Measurements from ENCODE around the gene LTBP2.

The LTBP2 gene

GRCh38 chr14:74610866-74611649 is 979 bp downstream of the LTBP2 start:
- DNase-seq: no peak

DNA sequence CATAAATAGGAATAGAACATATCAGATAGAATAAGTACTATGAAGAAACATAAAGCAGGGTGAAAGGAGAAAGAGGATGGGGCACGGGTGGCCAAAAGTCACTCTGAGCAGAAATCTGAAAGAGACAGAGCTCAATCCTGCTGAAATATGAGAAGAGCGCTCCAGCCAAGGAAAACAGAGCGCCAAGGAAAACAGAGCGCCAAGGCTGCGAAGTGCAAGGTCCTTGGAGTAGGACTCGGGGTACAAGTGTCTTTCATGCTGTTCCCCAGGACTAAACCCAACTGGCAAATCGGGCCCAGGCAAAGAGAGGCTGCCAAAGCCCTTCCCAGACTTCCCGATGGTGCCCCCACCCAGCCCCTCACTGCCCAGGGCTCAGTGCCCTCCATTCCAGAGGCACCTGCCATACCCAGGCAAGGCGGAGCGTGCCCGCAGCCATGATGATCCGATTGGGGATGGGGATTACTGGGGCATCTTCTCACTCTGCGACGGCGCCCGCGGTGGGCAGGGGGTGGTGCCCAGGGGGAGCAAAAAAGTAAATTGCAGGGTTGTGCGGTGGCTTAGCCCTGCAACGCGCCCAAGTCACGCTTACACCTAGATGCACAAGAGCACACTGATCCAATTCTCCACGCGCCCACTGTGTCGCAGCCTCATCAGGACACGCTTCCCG is 1.7 kb downstream of the LTBP2 start:
- DNase-seq: no peak

- peak in 1 of 3 experiments; percentile 35 for DNase-seq
Measured at GRCh38 chr14:74609721-74610120, 2.3 kb downstream of the LTBP2 start.

- DNase-seq: peak; percentile 93 to 98 (median 95)
Measured at GRCh38 chr14:74608959-74609611, 3.0 kb downstream of the LTBP2 start.

DNA sequence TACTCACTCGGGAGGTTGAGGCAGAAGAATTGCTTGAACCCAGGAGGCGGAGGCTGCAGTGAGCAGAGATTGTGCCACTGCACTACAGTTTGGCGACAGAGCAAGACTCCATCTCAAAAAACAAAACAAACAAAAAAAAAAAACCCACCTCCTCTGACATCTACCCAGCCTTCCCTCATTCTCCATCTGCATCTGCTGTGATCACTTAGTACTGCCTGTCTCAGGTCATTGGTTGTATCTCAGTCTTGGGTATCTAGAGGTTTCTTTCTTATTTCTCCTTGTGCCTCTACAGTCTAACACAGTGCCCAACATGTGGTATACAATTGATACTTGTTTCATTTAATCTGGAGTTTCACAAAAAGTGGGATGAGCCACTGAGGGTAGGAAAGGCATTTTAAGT is 5.3 kb downstream of the LTBP2 start:
- no peak for DNase-seq

DNA sequence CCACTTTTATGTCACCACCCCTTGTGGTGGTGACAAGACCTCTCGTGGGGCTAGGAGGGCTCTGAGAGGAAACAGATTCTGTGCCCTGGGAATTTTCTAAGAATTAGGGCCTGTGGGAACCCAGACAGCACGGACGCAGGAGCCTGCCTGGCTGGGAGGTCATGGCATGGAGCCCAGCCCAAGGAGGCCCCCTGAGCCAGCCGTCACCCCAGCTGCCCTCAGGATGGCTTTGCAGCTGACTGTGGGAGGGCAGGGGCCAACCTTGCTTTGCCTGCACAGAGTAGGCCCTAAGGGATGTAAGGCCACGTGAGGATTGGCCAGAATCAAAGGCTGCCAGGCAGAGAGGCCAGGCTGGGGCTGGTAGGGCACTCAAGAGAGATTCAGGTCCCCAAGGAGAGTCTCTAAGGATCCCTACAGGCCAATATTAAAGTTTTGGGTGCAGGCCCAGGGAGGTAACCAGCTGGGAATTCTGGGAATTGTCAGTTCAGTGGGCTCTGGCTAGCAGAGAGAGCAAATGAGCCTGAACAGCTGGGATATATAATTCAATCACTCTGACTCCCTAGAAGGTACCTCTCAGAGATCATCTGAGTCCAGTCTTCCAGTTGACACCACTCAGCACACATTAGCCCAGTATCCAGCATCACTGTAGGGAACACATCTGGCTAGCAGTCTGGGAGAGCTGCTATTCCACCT is 6.4 kb downstream of the LTBP2 start:
- no peak for DNase-seq

- no peak for DNase-seq
Measured at GRCh38 chr14:74604911-74605310, 7.1 kb downstream of the LTBP2 start.

DNA sequence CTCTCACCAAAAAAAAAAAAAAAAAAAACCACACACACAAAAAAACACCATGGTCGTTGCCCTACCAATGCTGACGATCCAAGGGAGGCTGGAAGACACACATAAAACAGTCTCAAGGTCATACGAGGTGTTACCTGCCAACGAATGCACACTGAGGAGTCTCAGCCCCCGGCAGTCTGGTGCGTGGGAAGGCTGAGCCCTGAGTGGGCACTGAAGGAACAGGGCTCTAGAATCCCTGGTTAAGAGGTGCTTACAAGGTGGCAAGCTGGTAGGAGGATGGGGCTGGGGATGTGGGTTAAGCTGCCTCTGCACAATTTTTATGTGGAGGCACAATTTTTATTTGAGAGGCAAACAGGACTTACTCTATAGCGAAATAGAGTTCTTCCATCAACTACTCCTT is 7.9 kb downstream of the LTBP2 start:
- no peak for DNase-seq

- DNase-seq: no peak
Measured at GRCh38 chr14:74601982-74602381, 10.1 kb downstream of the LTBP2 start.

DNA sequence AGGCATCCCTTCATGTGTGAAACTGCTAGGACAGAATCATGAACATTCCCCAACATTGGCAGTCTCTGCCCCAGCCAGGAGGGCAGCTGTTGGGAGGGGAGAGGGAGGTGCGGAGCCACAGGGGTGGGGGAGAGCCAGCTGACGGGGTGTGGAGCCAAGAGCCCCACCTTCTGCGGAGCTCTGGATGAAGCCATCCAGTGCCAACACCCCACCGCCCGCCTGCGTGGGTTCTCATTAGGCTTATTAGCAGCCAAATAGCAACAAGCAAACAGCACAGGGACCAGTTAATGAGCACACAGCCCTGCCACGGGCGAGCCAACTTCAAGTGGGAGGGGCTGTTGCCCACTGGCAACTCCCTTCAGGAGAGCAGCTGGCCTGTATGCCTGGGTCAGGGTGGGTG is 12.1 kb downstream of the LTBP2 start:
- no peak for DNase-seq

- DNase-seq: no peak
Measured at GRCh38 chr14:74599321-74599761, 12.7 kb downstream of the LTBP2 start.

GRCh38 chr14:74596741-74597450 is 15.1 kb downstream of the LTBP2 start:
- no peak for DNase-seq

- DNase-seq: no peak
Measured at GRCh38 chr14:74595006-74595735, 16.9 kb downstream of the LTBP2 start.

- no peak for DNase-seq
Measured at GRCh38 chr14:74594606-74595005, 17.4 kb downstream of the LTBP2 start.

DNA sequence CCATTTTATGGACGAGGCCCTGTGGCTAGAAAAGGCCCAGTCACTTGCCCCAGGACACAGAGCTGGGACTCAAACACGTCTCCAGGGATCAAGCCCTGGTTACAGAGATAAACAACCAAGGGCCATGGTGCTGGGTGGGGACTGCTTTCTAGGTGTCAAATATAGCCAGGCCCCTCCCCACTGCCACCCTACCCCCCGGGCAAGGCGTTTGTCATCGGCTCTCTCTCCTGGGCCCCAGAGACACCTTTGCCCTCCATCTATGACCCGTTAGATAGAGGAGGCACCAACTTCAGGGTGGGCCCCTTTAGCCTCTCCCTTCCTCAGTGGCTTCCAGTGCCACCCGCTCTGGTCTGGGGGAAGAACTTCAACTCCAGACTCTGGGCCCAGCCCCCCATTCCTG is 18.0 kb downstream of the LTBP2 start:
- no peak for DNase-seq

- no peak for DNase-seq
Measured at GRCh38 chr14:74593241-74593953, 18.6 kb downstream of the LTBP2 start.

- DNase-seq: no peak
Measured at GRCh38 chr14:74592476-74593201, 19.4 kb downstream of the LTBP2 start.

- DNase-seq: no peak
Measured at GRCh38 chr14:74591899-74592298, 20.1 kb downstream of the LTBP2 start.

- no peak for DNase-seq
Measured at GRCh38 chr14:74591394-74591793, 20.6 kb downstream of the LTBP2 start.

DNA sequence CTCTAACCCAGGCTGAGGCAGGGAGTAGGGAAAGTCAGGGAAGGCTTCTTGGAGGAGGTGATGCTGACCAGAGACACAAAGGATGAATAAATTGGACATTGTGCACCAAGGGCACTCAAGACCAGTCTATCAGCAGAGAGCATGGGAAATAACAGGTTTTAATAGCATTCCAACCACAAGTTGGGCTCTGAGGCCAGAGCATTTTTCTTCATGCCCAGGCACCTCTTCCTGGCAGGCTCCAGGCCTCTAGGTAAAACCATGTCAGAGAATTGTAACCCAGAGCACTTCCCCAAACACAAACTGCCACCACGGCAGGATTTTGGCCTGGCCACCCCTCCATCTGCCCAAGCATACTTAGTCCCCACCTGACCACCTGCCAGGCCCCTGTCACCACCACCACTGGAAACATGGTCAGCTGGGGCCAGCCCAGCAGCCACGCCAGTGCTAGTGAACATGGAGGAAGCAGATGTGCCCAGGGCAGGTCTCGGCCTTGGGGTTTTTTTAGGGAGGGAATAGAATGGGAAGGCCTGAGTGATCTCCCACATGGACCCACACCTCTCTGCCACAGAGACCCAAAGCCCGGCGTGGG is 22.7 kb downstream of the LTBP2 start:
- DNase-seq: no peak

All from NCI-H1417 (cell line).